ENCODE data around the gene CFAP119.

The CFAP119 gene

GRCh38 chr16:30738984-30739951, 22.6 kb downstream of the CFAP119 start:
- DNase-seq (ENCODE audit: low read depth in 2 of 2), result no peak
- no peak for TF ChIP-seq CTCF (IDR thresholded peaks at IDR 0.05; ENCODE audit: low read depth, low read length)
- H3K4me3 ChIP-seq (replicated peaks in 1 of 2; ENCODE audit: low read depth in 2 of 2, low read length in 2 of 2), result no peak overlapping the region

GRCh38 chr16:30737794-30738648, 23.8 kb downstream of the CFAP119 start:
- DNase-seq (ENCODE audit: low read depth in 2 of 2), result no peak

GRCh38 chr16:30736995-30737793, 24.7 kb downstream of the CFAP119 start:
- TF ChIP-seq CTCF (IDR thresholded peaks at IDR 0.05; ENCODE audit: low read depth, low read length), result no peak
- no peak for DNase-seq (ENCODE audit: low read depth in 2 of 2)
- no peak overlapping the region for H3K4me3 ChIP-seq (replicated peaks in 1 of 2; ENCODE audit: low read depth in 2 of 2, low read length in 2 of 2)

More at GRCh38 chr16:30737794-30738648, 23.8 kb downstream of the CFAP119 start:
- no peak for TF ChIP-seq CTCF (IDR thresholded peaks at IDR 0.05; ENCODE audit: low read depth, low read length)
- H3K4me3 ChIP-seq (replicated peaks in 1 of 2; ENCODE audit: low read depth in 2 of 2, low read length in 2 of 2), result no peak overlapping the region

- no peak for TF ChIP-seq CTCF (IDR thresholded peaks at IDR 0.05; ENCODE audit: low read depth, low read length)
- no peak for DNase-seq (ENCODE audit: low read depth in 2 of 2)
- H3K4me3 ChIP-seq (replicated peaks in 1 of 2; ENCODE audit: low read depth in 2 of 2, low read length in 2 of 2), result no peak overlapping the region
Measured at GRCh38 chr16:30731411-30731810, 30.5 kb downstream of the CFAP119 start.

GRCh38 chr16:30728899-30729672, 32.8 kb downstream of the CFAP119 start:
- DNase-seq (ENCODE audit: low read depth in 2 of 2), result no peak
- H3K4me3 ChIP-seq (replicated peaks in 1 of 2; ENCODE audit: low read depth in 2 of 2, low read length in 2 of 2), result no peak overlapping the region
- TF ChIP-seq CTCF (IDR thresholded peaks at IDR 0.05; ENCODE audit: low read depth, low read length), result no peak

Measured in cardiac fibroblast (primary cell).